Activated CD4-positive, alpha-beta T cell treated with anti-CD3 and anti-CD28 coated beads, Interleukin-2, Interleukin-4, amounts not matched to agents 100 ng/mL and 50 ng/mL, durations not matched to agents 16 hours and 8 hours (primary cell): ENCODE results near the gene DDX27.
A peak's percentile ranks its signal among the peaks of the same experiment; 100 is the strongest.

Experiments
- DNase-seq: peaks from one replicate; pipeline ENCODE4 v3.0.0-alpha.2; 2020; ENCODE audit warnings: low spot score

DDX27 gene

GRCh38 chr20:49278818-49279676 lies 59.8 kb downstream of the DDX27 start:
- DNase-seq = peak; percentile 57

GRCh38 chr20:49279677-49280462 lies 60.7 kb downstream of the DDX27 start:
- peak; percentile 31 for DNase-seq

DNA sequence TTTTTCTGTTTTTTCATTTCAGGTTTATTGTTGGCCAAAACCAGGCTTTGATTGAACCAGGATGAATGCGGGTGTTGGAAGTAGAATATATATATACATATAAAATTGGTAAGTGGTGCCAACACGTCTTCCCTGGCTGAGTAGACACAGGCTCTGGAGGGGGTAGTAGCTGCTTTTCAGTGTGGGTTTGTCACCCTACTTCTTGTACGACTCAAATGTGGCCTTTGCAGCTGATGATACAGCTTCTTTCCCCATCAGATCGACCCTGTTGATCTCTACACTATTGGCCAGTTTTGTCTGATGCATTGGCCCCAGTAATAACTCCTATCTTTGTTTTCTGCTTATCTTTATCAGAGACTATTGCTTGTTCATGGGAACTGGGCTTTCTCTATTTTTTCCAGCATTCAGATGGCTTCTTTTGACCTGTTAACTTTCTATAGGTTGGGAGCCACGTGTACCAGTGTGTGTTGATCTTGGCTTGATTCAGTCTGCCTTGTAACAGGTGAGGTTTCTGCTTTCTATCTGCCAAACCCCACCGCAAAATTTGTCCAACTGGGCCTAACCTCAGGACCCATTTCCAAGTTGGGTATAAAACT lies 61.3 kb downstream of the DDX27 start:
- peak; percentile 27 for DNase-seq

GRCh38 chr20:49281059-49281912 lies 62.1 kb downstream of the DDX27 start:
- DNase-seq = peak; percentile 64

DNA sequence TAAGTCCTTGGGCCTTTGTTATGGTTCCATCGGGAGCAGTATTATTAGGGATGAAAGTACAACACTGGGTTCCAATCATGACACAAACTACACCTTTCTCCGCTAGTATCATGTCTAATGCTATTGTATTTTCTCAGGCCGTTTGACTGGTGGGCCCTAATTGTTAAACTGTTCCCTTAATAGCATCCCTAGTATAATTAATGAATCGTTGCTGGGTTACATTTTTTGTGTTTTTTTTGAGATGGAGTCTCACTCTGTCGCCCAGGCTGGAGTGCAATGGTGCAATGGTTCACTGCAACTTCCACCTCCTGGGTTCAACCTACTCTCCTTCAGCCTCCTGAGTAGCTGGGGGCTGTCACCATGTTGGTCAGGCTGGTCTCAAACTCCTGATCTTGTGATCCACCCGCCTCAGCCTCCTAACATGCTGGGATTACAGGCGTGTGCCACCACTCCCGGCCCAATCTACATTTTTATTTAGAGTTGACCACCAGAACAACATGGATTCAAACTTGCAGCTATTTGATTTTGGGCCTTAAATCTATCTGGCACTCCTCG lies 62.8 kb downstream of the DDX27 start:
- no peak for DNase-seq

- DNase-seq = peak; percentile 15
Observed at GRCh38 chr20:49282584-49283171, 63.5 kb downstream of the DDX27 start.

DNA sequence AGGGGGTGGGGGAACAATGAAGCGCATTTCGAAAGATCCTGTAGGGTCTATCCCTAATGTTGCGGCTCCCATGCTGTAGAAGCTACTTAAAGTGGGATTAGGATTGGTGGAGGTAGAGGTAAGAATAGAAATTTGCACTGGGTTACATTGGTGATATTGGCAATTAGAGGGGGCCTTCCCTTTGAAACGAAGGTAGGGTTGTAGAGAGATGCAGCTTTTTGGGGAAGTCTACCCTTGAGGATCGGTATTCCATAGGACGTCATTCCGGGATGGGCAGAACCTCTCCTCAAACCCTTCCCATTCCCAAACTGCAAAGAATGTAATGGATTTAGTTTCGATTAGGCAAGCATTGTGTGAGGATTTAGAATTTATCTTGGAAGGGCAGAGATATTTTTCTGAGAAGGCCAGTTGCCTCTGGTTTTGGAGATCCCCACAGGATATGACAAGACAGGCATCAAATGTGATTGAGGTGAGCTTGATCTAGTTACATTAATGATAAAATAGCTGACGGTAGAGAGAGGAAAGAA lies 64.0 kb downstream of the DDX27 start:
- peak; percentile 15 for DNase-seq

DNA sequence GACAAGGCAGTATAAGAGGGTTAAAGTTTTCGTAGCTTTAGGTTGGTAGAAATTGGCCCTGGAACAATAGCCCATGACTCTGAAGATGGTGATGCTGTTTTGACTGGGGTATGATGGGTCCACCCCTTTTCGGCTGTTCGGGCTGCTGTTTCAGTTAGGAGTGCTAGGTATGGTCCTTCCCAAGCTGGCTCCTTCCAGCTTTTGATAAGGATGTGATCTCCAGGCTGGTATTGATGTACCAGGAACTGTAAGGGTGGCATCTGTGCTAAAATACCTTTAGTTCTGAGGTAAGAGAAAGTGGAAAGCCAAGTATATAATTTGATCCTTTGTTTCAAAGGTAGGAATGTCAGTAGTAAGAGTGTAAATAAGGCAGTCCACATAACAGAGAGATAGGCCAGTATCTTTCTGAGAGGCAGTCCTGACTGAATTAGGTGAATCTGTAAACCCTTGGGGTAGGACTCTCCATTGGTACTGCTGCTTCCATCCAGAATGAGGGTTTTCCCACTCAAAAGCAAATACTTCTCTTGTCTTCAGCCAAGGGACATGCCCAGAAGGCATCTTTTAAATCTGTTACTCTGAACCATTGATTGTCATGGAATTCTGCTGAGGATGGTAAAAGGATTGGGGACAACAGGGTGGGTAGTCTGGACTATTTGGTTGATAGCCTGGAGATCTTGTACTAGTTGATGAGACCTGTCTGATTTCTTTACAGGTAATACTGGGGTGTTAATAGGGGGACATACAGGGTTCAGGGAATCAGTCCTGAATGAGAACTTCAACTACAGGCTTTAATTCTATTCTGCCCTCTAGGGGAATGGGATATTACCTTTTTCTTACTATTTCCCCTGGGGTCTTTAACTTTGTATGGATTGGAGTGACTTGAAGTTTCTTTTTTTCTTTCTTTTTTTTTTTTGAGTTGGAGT lies 64.7 kb downstream of the DDX27 start:
- peak; percentile 11 for DNase-seq

DNA sequence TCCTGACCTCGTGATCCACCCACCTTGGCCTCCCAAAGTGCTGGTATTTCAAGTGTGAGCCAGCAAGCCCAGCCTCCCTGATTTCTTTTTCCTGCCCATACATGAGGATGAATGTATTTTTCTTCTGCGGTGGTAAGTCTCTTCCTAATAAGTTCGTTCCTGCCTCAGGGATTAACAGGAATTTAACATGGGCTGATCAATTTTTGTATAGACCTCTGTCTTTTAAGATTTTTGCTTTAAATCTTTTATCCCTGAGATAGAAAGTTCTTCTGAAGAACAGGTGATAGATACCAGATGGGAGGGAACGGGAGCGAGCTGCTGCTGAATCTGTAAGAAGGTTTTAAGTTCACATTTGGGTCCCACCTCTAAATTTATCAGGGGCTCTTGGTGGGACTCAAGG lies 65.6 kb downstream of the DDX27 start:
- DNase-seq = no peak

- no peak for DNase-seq
Observed at GRCh38 chr20:49285233-49285668, 66.0 kb downstream of the DDX27 start.

DNA sequence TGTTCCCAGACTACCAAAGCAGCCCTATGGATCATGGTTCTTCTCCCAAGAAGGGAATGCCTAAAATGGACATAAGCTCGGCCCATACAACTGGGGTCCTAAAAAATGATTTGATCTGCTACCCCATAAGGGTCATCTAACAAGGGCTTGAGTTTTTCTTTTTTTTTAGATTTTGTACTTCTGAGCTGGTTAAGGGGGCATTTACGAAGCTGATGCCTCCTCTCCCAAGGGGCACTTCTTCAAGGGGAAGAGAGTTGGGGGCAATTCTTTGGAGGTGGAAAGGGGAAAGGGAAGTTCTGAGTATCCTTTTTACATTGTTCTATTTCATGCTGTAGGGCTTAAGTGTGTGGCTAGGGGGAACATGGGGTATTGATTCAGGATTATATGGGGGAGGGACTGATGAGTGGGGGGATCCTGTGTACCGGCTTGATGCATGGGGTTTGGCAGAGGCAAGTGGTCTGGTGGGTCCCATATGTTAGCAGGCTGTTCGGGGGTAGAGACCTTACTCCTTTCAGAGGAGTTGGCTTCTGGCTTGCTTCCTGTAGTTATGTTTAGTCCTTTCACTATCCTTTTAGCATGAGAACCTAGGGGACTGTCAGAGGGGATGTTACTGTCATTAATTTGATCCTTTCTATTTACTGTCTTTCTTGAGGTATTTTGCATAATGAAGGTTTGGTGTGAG lies 66.7 kb downstream of the DDX27 start:
- no peak for DNase-seq

DNA sequence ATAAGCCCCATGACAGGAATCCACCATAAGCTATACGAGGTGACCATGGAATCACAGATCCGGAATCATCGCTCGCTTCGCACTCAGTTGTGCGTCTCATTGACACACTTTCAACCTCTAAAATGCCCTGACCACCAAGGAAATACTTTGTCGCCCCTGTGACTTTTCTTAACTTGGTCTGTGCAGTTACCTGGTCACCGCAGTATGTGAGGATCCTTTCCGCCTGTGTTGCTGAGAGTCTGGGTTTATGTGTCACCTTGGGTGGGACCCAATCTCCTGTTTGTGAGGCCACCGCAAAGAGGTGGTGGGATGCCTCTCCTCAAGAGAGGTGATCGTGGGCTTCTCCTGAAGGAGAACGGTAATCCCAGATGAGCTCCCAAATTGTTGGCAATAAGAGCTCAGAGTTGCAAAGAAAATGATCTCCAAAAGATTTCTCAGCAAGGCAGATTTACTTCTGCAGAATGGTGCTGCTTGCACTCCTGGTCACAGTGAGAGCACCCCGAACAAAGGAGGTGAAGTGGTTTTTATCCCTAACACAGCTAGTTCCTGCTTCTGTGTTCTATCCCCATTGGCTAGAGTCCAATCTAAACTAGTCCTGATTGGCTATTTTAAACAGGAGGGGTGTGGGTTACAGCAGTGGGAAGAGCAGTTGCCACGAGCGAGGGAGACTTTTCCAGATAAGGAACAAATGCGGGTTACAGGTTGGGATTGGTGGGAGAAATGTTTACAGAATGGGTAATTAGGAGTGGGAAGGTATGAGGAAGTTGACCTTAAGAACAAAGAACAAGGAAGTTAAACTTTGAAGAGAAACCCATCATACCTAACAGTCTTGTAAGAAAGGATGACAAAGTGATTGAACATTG lies 67.7 kb downstream of the DDX27 start:
- no peak for DNase-seq

DNA sequence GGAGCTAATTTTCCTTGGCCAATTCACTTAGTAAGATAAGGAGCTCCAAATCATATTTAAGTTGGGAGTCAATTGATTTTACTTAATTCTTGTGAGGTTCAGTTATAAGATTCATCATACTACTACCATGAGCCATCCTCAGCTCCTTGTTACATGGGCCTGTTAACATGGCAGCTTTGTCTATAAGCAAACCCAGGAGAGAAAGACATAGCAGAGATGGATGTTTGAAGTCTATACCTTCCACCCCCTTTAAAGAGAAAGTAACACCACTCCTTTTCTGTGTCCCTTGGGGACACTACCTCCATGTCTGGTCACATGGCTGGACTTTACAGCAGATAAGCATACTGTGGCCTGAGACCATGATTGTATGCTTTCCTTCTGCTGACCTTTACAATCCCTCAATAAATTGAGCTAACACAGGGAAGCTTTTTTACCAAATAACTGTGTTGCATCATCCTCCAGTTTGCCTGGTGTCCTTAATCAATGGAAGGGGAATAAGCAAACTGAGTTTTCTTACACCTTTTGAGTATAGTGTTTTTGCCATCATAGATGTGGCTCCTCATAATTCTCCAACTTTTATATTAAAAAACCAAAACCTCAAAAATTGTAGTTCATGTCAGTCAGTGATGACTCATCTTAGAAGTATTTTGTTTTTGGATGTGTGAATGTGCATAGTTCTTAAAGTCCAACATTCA lies 68.5 kb downstream of the DDX27 start:
- peak; percentile 23 for DNase-seq

DNA sequence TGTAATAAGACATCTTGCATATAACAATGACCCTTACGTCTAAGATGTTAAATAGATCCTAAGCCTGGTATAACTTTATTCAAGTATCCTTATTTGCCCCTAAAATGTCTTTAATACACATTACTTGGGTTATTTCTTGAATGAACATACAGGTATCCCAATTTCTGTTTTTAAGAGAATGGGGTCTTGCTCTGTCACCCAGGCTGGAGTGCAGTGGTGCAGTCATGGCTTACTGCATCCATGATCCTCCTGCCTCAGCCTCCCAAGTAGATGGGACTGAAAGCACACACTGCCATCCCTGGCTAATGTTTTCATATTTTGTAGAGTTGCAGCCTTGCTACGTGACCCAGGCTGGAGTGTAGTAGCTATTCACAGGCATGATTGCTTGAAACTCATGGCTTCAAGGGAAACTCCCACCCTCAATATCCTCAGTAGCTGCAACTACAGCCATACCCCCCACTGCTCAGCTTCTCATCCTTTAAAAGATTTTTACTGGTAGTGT lies 69.1 kb downstream of the DDX27 start:
- DNase-seq = no peak

DNA sequence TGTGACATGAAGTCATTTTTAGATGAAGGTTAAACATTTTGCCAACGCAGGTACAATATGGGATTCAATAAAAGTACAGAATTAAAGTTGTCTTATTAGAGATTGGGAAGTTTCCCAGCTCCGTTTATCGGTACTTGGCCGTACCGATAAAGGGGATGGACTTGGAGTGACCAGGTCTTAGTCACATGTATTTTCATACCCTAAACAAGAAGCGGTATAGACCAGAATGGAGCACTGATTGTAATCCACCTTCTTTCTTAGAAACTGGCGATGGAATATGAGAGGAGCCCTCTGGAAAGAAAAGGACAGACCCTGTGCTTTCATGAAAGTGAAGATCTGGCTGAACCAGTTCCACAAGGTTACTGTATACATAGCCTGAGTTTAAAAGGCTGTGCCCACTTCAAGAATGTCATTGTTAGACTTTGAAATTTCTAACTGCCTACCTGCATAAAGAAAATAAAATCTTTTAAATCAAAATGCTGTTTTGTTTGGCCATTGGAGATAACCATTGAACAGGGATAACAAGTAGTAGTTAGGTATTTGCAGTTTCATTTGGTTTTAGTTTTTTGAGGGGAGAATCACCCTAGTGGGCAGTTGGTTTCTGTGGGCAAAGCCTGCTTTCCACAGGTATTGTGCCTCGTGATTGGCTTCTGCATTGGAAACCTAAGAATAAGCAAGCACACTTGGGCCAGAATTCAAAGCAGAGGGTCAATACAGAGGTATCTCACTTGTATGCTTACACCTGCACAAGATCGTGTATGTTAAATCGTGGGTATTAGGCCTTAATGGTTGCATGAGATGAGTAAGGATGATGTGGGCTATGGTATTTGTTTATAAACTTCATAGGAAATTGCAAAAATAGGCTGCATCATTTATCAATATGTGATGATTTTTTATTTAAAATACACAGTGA lies 69.8 kb downstream of the DDX27 start:
- DNase-seq = no peak

GRCh38 chr20:49290608-49291191 lies 71.5 kb downstream of the DDX27 start:
- peak; percentile 18 for DNase-seq
